Erythroblast (primary cell): Measurements from ENCODE around the gene ADGRF1.

Experiments
- GATA1 ChIP-seq: IDR thresholded peaks from 2 replicates; pipeline ENCODE4 v1.6.1; 2011; ENCODE audit warnings: low read depth, mild to moderate bottlenecking, control low read depth, low read length, moderate library complexity
- POLR2A ChIP-seq: IDR thresholded peaks from 2 replicates; pipeline ENCODE4 v1.6.1; 2011; ENCODE audit warnings: mild to moderate bottlenecking, low read length

DNA sequence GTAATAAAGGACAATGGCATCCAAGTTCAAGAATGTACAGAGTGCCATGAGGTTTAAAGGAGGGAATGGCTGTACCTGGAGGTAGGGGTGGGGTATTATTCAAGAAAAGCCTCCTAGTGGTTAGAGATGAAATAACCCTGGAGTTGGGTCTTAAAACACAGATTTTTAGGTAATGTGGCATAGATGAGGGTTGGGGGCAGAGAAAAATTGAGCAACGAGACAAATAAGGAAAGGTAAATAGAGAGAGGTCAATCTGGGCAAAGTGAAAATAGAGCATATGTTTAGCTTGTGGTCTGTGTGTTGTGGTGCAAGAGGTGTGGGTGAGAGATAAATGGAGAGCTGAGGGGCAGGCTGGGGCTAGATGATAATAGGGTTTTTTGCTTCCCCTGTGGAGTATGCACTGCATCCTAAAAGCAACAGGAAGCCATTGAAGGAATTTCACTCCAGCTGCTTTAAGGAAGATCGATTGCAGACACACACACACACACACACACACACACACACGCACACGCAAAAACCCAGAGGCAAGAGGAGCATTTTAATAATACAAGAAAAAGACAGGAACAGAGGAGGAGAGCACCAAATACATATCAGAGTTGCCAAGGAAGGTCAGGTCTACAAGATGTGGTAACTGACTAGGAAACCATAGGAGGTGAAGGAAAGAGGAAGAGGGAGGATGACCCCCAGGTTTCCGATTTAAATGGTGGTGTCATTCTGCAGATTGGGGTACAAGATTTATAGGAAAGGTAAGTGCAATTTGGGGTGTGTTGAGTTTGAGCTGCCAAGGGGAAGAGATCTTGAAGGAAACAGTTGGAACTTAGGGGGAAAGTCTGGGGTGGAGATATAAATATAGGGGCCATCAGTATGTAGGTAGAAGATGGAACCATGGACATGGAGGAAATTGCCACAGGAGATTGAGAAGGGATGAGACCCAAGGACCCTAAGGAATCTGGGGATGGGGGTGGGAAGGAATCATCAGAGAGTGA is 31.3 kb upstream of the ADGRF1 start:
- TF ChIP-seq GATA1 (no peak), POLR2A (no peak)
